ENCODE data around the gene CIAO3. TPM values are rescaled to one million over a fixed set of nuclear protein-coding genes. Genes with fewer than 3 reads are reported as not detected.

The CIAO3 gene
- total RNA-seq, 1 donor from 2014 or later = 24.2 TPM

DNA sequence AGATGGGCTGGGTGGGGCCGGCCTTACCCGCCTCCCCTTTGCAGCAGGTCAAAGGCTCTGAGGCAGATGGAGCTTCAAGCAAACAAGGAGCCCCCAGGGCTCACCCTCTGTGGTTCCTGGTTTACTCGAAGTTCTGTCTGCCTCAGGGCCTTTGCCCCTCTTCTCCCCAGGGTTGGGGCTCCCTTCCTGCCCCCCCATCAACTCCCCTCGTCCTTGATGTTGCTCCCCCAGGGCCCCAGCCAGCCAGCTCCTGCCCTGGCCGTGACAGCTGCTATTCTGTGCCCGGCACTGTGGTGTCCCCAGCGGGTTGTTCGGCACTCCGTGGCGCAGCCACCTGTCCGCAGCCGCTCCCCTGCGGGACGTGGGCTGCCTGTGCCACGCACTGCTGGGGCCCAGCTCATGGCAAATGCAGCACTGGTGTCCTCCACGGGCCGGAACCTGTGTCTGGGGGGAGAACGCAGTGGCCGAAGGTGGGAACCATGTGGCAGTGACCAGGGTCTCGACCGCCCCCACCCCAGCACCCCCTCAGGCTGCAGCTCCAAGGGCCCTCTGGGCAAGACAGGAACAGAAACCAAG, 30.2 kb downstream of the CIAO3 start:
- no peaks in the 10 kb centered on the region for H3K9me3 ChIP-seq

DNA sequence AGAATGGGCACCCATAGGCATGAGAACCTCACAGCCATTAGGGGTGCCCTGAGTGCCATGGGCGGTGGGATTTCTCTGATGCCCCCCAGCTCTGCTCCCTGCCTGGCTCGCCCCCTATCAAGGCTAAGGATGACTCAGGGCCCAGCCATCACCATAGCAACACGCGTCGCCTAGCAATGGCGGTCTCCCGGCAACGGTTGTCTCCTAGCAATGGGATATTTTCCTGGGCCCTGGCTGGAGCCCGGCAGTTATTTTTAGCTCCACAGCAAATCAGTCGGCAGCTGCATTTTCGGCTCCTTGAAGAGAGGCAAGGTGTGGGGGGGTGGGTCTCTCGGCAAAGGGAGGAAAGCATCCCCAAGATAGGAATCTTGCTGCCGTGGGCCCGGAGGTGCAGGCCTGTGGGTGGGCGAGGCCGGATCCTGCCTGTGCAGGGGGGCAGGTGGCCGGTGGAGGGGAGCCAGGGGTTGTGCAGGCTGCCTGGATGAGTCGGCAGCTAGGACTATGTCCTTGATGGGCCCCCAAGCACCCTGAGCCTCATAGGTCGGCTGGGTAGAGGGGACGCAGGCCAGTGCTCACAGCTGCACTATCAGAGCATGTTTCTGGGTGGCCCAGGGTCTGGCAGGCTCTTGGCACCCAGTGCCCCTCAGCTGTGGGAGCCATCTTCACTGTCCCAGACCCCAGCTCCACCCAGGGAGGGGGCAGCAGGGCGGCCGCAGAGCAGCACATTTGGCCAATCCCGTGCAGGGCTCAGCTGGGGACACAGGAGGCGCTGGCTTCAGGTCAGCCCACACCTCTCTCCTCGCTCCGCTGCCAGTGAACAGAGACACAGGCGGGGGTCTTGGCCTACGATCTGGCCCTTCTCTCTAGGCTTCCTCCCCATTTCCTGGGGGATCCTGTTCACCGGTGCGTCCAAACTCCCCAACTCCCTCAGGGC, 31.0 kb downstream of the CIAO3 start:
- H3K27me3 ChIP-seq = peaks cover 60% of the 10 kb centered on the region

More for the DNA sequence above, 30.2 kb downstream of the CIAO3 start:
- DNase-seq (no peak), ATAC-seq (no peak)
- Histone ChIP-seq H3K36me3 (no peaks in the 10 kb centered on the region), H3K4me3 (no peak overlapping the region), H3K27me3 (peaks cover 56% of the 10 kb centered on the region), H3K27ac (no peak overlapping the region), H3K4me1 (peaks cover 4% of the 10 kb centered on the region)
- intact Hi-C loops (cut with DNase I) = loop anchor here (10.0 kb wide), 1 partner anchor 74 kb away; the partner anchor contains the start of genes CHTF18 and RPUSD1
- TF ChIP-seq, protein P1, sequence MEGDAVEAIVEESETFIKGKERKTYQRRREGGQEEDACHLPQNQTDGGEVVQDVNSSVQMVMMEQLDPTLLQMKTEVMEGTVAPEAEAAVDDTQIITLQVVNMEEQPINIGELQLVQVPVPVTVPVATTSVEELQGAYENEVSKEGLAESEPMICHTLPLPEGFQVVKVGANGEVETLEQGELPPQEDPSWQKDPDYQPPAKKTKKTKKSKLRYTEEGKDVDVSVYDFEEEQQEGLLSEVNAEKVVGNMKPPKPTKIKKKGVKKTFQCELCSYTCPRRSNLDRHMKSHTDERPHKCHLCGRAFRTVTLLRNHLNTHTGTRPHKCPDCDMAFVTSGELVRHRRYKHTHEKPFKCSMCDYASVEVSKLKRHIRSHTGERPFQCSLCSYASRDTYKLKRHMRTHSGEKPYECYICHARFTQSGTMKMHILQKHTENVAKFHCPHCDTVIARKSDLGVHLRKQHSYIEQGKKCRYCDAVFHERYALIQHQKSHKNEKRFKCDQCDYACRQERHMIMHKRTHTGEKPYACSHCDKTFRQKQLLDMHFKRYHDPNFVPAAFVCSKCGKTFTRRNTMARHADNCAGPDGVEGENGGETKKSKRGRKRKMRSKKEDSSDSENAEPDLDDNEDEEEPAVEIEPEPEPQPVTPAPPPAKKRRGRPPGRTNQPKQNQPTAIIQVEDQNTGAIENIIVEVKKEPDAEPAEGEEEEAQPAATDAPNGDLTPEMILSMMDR (IDR thresholded peaks at IDR 0.05) = no peak

DNA sequence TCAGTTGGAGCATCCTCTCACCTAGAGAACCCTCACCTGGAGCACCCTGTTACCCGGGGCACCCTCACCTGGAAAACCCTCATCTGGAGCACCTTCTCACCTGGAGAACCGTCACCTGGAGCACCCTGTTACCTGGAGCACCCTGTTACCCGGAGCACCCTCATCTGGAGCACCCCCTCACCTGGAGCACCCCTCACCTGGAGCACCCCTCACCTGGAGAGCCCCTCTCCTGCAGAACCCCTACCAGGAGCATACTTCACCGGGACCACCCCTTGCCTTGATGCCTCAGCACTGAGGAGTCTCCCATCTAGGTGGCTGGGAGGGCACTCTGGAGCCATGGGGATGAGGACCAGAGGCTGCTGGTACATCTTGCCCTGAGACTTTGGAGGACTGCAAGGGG, 31.8 kb downstream of the CIAO3 start:
- TF ChIP-seq, protein P1 (IDR thresholded peaks at IDR 0.05) = no peak
- Histone ChIP-seq H3K27me3 (peaks cover 69% of the 10 kb centered on the region), H3K36me3 (no peaks in the 10 kb centered on the region), H3K9me3 (no peaks in the 10 kb centered on the region), H3K27ac (no peak overlapping the region), H3K4me1 (no peaks in the 10 kb centered on the region), H3K4me3 (no peak overlapping the region)
- intact Hi-C loops (cut with DNase I) = no loop called here
- ATAC-seq (no peak), DNase-seq (no peak)

More for the DNA sequence above, 31.0 kb downstream of the CIAO3 start:
- ATAC-seq (no peak), DNase-seq (no peak)
- H3K4me3 ChIP-seq = no peak overlapping the region
- peaks cover 4% of the 10 kb centered on the region for H3K4me1 ChIP-seq
- intact Hi-C loops (cut with DNase I) = loop anchor here (10.0 kb wide), 1 partner anchor 75 kb away; the partner anchor contains the start of genes CHTF18 and RPUSD1
- no peaks in the 10 kb centered on the region for H3K9me3 ChIP-seq
- H3K27ac ChIP-seq = no peak overlapping the region
- H3K36me3 ChIP-seq = no peaks in the 10 kb centered on the region
- TF ChIP-seq, protein P1 (IDR thresholded peaks at IDR 0.05) = no peak

DNA sequence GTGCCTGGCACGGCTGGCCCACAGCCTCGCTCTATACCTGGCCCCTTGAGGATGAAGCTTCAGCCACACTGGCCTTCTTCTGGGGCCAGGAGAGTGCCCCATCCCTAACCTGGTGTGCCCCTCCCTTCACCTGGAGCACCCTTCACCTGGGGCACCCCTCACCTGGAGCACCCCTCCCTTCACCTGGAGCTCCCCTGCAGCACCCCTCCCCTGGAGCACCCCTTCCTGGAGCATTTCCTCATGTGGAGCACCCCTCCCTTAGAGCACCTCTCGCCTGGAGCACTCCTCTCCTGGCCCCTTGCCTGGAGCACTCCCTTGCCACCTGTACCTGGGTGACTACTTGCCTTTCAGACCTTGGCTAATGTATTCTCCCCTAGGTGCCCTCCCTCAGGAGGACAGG, 32.8 kb downstream of the CIAO3 start:
- no peak overlapping the region for H3K4me3 ChIP-seq
- no peak overlapping the region for H3K27ac ChIP-seq
- peaks cover 78% of the 10 kb centered on the region for H3K27me3 ChIP-seq
- no peaks in the 10 kb centered on the region for H3K36me3 ChIP-seq
- intact Hi-C loops (cut with DNase I) = no loop called here
- DNase-seq = no peak
- no peaks in the 10 kb centered on the region for H3K9me3 ChIP-seq
- ATAC-seq = no peak
- TF ChIP-seq, protein P1 (IDR thresholded peaks at IDR 0.05) = no peak
- H3K4me1 ChIP-seq = no peaks in the 10 kb centered on the region

DNA sequence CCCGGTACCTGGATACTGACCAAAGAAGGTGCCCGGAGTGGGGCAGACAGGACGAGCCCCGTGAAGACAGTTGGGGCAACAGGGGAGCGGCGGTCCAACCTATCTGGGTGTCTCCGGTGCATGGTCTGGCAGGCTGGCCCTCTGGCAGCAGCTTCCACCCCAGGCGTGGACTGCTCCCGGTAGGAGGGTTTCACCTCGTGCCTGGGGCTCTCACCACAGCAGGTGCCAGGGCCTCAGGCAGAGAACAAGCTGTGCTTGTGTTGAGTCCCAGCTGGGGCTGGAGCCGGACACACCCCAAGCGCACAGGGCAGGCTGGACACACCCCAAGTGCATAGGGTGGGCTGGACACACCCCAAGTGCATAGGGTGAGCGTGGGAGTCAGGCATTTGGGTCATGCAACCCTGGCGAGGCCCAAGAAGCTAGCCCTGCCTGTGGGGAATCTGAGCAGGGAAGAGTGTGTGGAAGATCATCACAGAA, 33.7 kb downstream of the CIAO3 start:
- Histone ChIP-seq H3K27me3 (peaks cover 87% of the 10 kb centered on the region), H3K27ac (no peak overlapping the region), H3K4me1 (no peaks in the 10 kb centered on the region), H3K4me3 (no peak overlapping the region), H3K36me3 (no peaks in the 10 kb centered on the region), H3K9me3 (no peaks in the 10 kb centered on the region)
- intact Hi-C loops (cut with DNase I) = no loop called here
- TF ChIP-seq, protein P1 (IDR thresholded peaks at IDR 0.05) = no peak
- ATAC-seq (no peak), DNase-seq (no peak)
